A673 (cell line): ENCODE measurements around the gene TMEM238. TPM values are rescaled to one million over a fixed set of nuclear protein-coding genes. Genes with fewer than 3 reads are reported as not detected.

ENCODE experiments used
- BruUV-seq: library from RNA; stranded (reverse); fragments of 400-500 nt; replicated peaks from 2 replicates; lab custom pipeline; 2021; lab: Mats Ljungman, UMichigan
- CTCF ChIA-PET: fragments of 300-600 bp; sonication (Branson Sonifier 250); formaldehyde crosslinking; loops from one replicate; lab custom pipeline; 2022; ENCODE audit warnings: antibody characterized with exemption; lab: Charles Lee
- POLR2A ChIA-PET: fragments of 300-600 bp; sonication (Branson Sonifier 250); formaldehyde crosslinking; loops from one replicate; lab custom pipeline; 2022; ENCODE audit warnings: antibody characterized with exemption; ENCODE audit not compliant: low non-redundant PET; lab: Charles Lee
- DNase-seq: peaks from one replicate; pipeline ENCODE4 v3.0.0-alpha.2; 2015; ENCODE audit warnings: low spot score
- H3K27ac ChIP-seq: fragments of 200-600 bp; sonication (generic); 2 replicates; pipeline ENCODE4 v1.5.1; 2016; ENCODE audit warnings: mixed run types, low read depth, mild to moderate bottlenecking, mixed read lengths, antibody characterized with exemption, low read length; ENCODE audit not compliant: poor library complexity, severe bottlenecking
- H3K27me3 ChIP-seq: fragments of 200-600 bp; sonication (generic); replicated peaks from 2 replicates; pipeline ENCODE4 v1.6.1; 2017; ENCODE audit warnings: mixed run types, low read depth, mild to moderate bottlenecking, mixed read lengths, antibody characterized with exemption, low read length; ENCODE audit not compliant: insufficient read depth, poor library complexity
- H3K36me3 ChIP-seq: fragments of 200-600 bp; sonication (generic); 2 replicates; pipeline ENCODE4 v1.6.1; 2016; ENCODE audit warnings: mixed run types, mild to moderate bottlenecking, mixed read lengths, antibody characterized with exemption, low read length; ENCODE audit not compliant: insufficient read depth, poor library complexity, severe bottlenecking
- H3K4me1 ChIP-seq: fragments of 200-600 bp; sonication (generic); 2 replicates; pipeline ENCODE4 v1.6.1; 2017; ENCODE audit warnings: mixed run types, mild to moderate bottlenecking, mixed read lengths, antibody characterized with exemption, low read length; ENCODE audit not compliant: insufficient read depth, poor library complexity, severe bottlenecking
- H3K4me3 ChIP-seq: fragments of 200-600 bp; sonication (generic); 2 replicates; pipeline ENCODE4 v1.5.1; 2016; ENCODE audit warnings: low read depth, mixed run types, mild to moderate bottlenecking, mixed read lengths, low read length; ENCODE audit not compliant: poor library complexity, severe bottlenecking
- H3K9me3 ChIP-seq: fragments of 200-600 bp; sonication (generic); 2 replicates; pipeline ENCODE4 v1.6.1; 2016; ENCODE audit warnings: mixed run types, low read depth, mild to moderate bottlenecking, mixed read lengths, antibody characterized with exemption, low read length; ENCODE audit not compliant: poor library complexity, severe bottlenecking
- CTCF ChIP-seq: fragments of 300-800, 200-600 bp; sonication (generic); conservative IDR thresholded peaks from 2 replicates; pipeline ENCODE4 v1.5.1; 2017; ENCODE audit warnings: low read depth, mild to moderate bottlenecking, antibody characterized with exemption, low read length, moderate library complexity, mixed read lengths
- EZH2 ChIP-seq: fragments of 200-600 bp; sonication (generic); IDR thresholded peaks from 2 replicates; pipeline ENCODE4 v1.6.1; 2017; ENCODE audit warnings: borderline replicate concordance, low read depth, mild to moderate bottlenecking, mixed read lengths, antibody characterized with exemption, low read length; ENCODE audit not compliant: poor library complexity, severe bottlenecking
- intact Hi-C: fragments of 100-400 bp; cut with micrococcal nuclease; formaldehyde crosslinking; loops from one replicate; pipeline ENCODE4 v1.10.0; 2022; ENCODE audit not compliant: unreplicated experiment
- total RNA-seq: library from RNA; stranded (reverse); gene quantifications from 2 replicates; pipeline ENCODE4 v1.2.3, GENCODE V29; 2021

Gene TMEM238
- total RNA-seq, 1 experiment from 2014 or later, result 0.69 TPM

GRCh38 chr19:55347442-55348009, 36.6 kb downstream of the TMEM238 start:
- Histone ChIP-seq H3K27ac (no peak overlapping the region), H3K4me3 (no peak overlapping the region), H3K36me3 (peaks cover 8% of the 10 kb centered on the region), H3K9me3 (no peaks in the 10 kb centered on the region), H3K27me3 (peaks cover 6% of the 10 kb centered on the region), H3K4me1 (peaks cover 7% of the 10 kb centered on the region)
- intact Hi-C loops, result no loop called here
- ChIA-PET POLR2A (interaction anchor here (0.5 kb wide), 1 partner anchor 252 kb away, joined by 3 read pairs; the partner anchor contains the start of gene FIZ1), CTCF (no interaction called here)
- DNase-seq, result no peak
- TF ChIP-seq EZH2 (no peak), CTCF (no peak)
- no TSS peak for BruUV-seq

GRCh38 chr19:55346725-55347441, 37.2 kb downstream of the TMEM238 start:
- Histone ChIP-seq H3K36me3 (peaks cover 12% of the 10 kb centered on the region), H3K27ac (no peak overlapping the region), H3K9me3 (no peaks in the 10 kb centered on the region), H3K4me1 (peaks cover 7% of the 10 kb centered on the region), H3K27me3 (no peaks in the 10 kb centered on the region), H3K4me3 (no peak overlapping the region)
- TF ChIP-seq EZH2, result no peak
- no peak for TF ChIP-seq CTCF
- POLR2A ChIA-PET, result no interaction called here
- CTCF ChIA-PET, result no interaction called here
- DNase-seq, result no peak
- intact Hi-C loops, result no loop called here
- BruUV-seq, result no TSS peak

GRCh38 chr19:55345818-55346724, 38.0 kb downstream of the TMEM238 start:
- ChIA-PET POLR2A (no interaction called here), CTCF (no interaction called here)
- Histone ChIP-seq H3K27ac (no peak overlapping the region), H3K4me1 (peaks cover 7% of the 10 kb centered on the region), H3K9me3 (no peaks in the 10 kb centered on the region), H3K27me3 (no peaks in the 10 kb centered on the region), H3K36me3 (peaks cover 15% of the 10 kb centered on the region), H3K4me3 (no peak overlapping the region)
- intact Hi-C loops, result no loop called here
- no peak for DNase-seq
- BruUV-seq, result no TSS peak
- no peak for TF ChIP-seq EZH2
- TF ChIP-seq CTCF, result no peak
